Chondrocyte (in vitro differentiated cells): ENCODE data around the gene LDAH. TPM values are rescaled to one million over a fixed set of nuclear protein-coding genes. Genes with fewer than 3 reads are reported as not detected.

Experiments
- DNase-seq: peaks from one replicate; pipeline ENCODE4 v3.0.0; 2021; ENCODE audit warnings: mixed read lengths, low spot score
- H3K27ac Mint-ChIP-seq: one replicate; pipeline ENCODE4 v1.8.0; 2021; ENCODE audit warnings: mild to moderate bottlenecking, moderate library complexity, mixed read lengths; ENCODE audit not compliant: unreplicated experiment
- H3K27me3 Mint-ChIP-seq: 2 replicates; pipeline ENCODE4 v1.8.0; 2021; ENCODE audit warnings: low read depth, mixed read lengths
- H3K36me3 Mint-ChIP-seq: 2 replicates; pipeline ENCODE4 v1.8.0; 2021; ENCODE audit warnings: low read depth, mixed read lengths
- H3K4me1 Mint-ChIP-seq: 2 replicates; pipeline ENCODE4 v1.8.0; 2021; ENCODE audit warnings: low read depth, mild to moderate bottlenecking, mixed read lengths
- H3K4me3 Mint-ChIP-seq: one replicate; pipeline ENCODE4 v1.8.0; 2021; ENCODE audit warnings: mild to moderate bottlenecking, moderate library complexity, mixed read lengths; ENCODE audit not compliant: unreplicated experiment
- H3K9me3 Mint-ChIP-seq: 2 replicates; pipeline ENCODE4 v1.8.0; 2021; ENCODE audit warnings: low read depth, mixed read lengths
- CTCF ChIP-seq: fragments of 200-600 bp; sonication (generic); IDR thresholded peaks from 2 replicates; pipeline ENCODE4 v1.5.0; 2021; ENCODE audit warnings: antibody characterized with exemption, mild to moderate bottlenecking, moderate library complexity
- total RNA-seq: library from RNA; stranded (reverse); gene quantifications from 3 replicates; pipeline ENCODE4 v1.2.1, GENCODE V29; 2021

The LDAH gene
- total RNA-seq, 1 donor from 2014 or later = 18.1 TPM

- no peak for DNase-seq
- Mint-ChIP-seq H3K27ac (no peak overlapping the region), H3K36me3 (peaks cover 2% of the 10 kb centered on the region), H3K4me1 (peaks cover 33% of the 10 kb centered on the region), H3K9me3 (no peaks in the 10 kb centered on the region), H3K27me3 (peaks cover 38% of the 10 kb centered on the region), H3K4me3 (no peak overlapping the region)
- TF ChIP-seq CTCF = no peak
These were observed 158.9 kb downstream of the LDAH start for GRCh38 chr2:20664071-20664390.

GRCh38 chr2:20663196-20664070, 159.5 kb downstream of the LDAH start:
- H3K4me1 Mint-ChIP-seq = peaks cover 30% of the 10 kb centered on the region
- H3K9me3 Mint-ChIP-seq = no peaks in the 10 kb centered on the region
- no peak overlapping the region for H3K27ac Mint-ChIP-seq
- H3K27me3 Mint-ChIP-seq = peaks cover 43% of the 10 kb centered on the region
- TF ChIP-seq CTCF = no peak
- no peak overlapping the region for H3K4me3 Mint-ChIP-seq
- no peak for DNase-seq
- peaks cover 2% of the 10 kb centered on the region for H3K36me3 Mint-ChIP-seq

- Mint-ChIP-seq H3K27ac (no peak overlapping the region), H3K36me3 (no peaks in the 10 kb centered on the region), H3K4me1 (peaks cover 22% of the 10 kb centered on the region), H3K27me3 (peaks cover 48% of the 10 kb centered on the region), H3K9me3 (no peaks in the 10 kb centered on the region), H3K4me3 (no peak overlapping the region)
- TF ChIP-seq CTCF = no peak
- no peak for DNase-seq
These were observed 160.5 kb downstream of the LDAH start for GRCh38 chr2:20662308-20662937.

- peak; percentile 99 for TF ChIP-seq CTCF
- no peaks in the 10 kb centered on the region for H3K9me3 Mint-ChIP-seq
- peaks cover 22% of the 10 kb centered on the region for H3K4me1 Mint-ChIP-seq
- peak; percentile 50 for DNase-seq
- no peaks in the 10 kb centered on the region for H3K36me3 Mint-ChIP-seq
- H3K4me3 Mint-ChIP-seq = no peak overlapping the region
- no peak overlapping the region for H3K27ac Mint-ChIP-seq
- peaks cover 48% of the 10 kb centered on the region for H3K27me3 Mint-ChIP-seq
These were observed 161.2 kb downstream of the LDAH start for GRCh38 chr2:20661421-20662307.
